Measurements from ENCODE around the gene ABTB2.
"Not testable (repeated sequence)": the region's sequence is repeated elsewhere in the genome, so short reads cannot be mapped to it uniquely, and the experiment has no call there.

The ABTB2 gene

GRCh38 chr11:34185926-34186841, 171.6 kb downstream of the ABTB2 start:
- no peak for DNase-seq (ENCODE audit: low read depth)

GRCh38 chr11:34184505-34185015, 173.2 kb downstream of the ABTB2 start:
- no peak for DNase-seq (ENCODE audit: low read depth)

GRCh38 chr11:34183848-34184391, 173.9 kb downstream of the ABTB2 start:
- DNase-seq (ENCODE audit: low read depth) = no peak

- DNase-seq (ENCODE audit: low read depth) = no peak
Measured at GRCh38 chr11:34182921-34183685, 174.7 kb downstream of the ABTB2 start.

- DNase-seq (ENCODE audit: low read depth) = no peak
Measured at GRCh38 chr11:34182425-34182824, 175.4 kb downstream of the ABTB2 start.

GRCh38 chr11:34181856-34182405, 175.9 kb downstream of the ABTB2 start:
- DNase-seq (ENCODE audit: low read depth) = no peak

- no peak for DNase-seq (ENCODE audit: low read depth)
Measured at GRCh38 chr11:34181251-34181650, 176.6 kb downstream of the ABTB2 start.

GRCh38 chr11:34180814-34181165, 177.0 kb downstream of the ABTB2 start:
- DNase-seq (ENCODE audit: low read depth) = not testable (repeated sequence)

GRCh38 chr11:34180040-34180813, 177.6 kb downstream of the ABTB2 start:
- no peak for DNase-seq (ENCODE audit: low read depth)

GRCh38 chr11:34179026-34179675, 178.7 kb downstream of the ABTB2 start:
- no peak for DNase-seq (ENCODE audit: low read depth)

- DNase-seq (ENCODE audit: low read depth) = no peak
Measured at GRCh38 chr11:34178209-34178821, 179.5 kb downstream of the ABTB2 start.

GRCh38 chr11:34176751-34177209, 181.0 kb downstream of the ABTB2 start:
- DNase-seq (ENCODE audit: low read depth) = no peak

- DNase-seq (ENCODE audit: low read depth) = no peak
Measured at GRCh38 chr11:34175284-34176019, 182.4 kb downstream of the ABTB2 start.

- DNase-seq (ENCODE audit: low read depth) = no peak
Measured at GRCh38 chr11:34174412-34175041, 183.3 kb downstream of the ABTB2 start.

GRCh38 chr11:34173050-34173449, 184.8 kb downstream of the ABTB2 start:
- DNase-seq (ENCODE audit: low read depth) = no peak

- DNase-seq (ENCODE audit: low read depth) = no peak
Measured at GRCh38 chr11:34169686-34170085, 188.1 kb downstream of the ABTB2 start.

GRCh38 chr11:34168642-34169420, 189.0 kb downstream of the ABTB2 start:
- DNase-seq (ENCODE audit: low read depth) = no peak

GRCh38 chr11:34167961-34168360, 189.8 kb downstream of the ABTB2 start:
- DNase-seq (ENCODE audit: low read depth) = no peak
